ENCODE data around the gene KCNH8. TPM values are rescaled to one million over a fixed set of nuclear protein-coding genes. Genes with fewer than 3 reads are reported as not detected.

The KCNH8 gene
- total RNA-seq, 1 experiment from 2014 or later = not detected

GRCh38 chr3:19250959-19251610, 102.8 kb downstream of the KCNH8 start:
- no peak for DNase-seq (ENCODE audit: low read depth)

- DNase-seq (ENCODE audit: low read depth) = no peak
Measured at GRCh38 chr3:19254189-19254588, 105.9 kb downstream of the KCNH8 start.

GRCh38 chr3:19254784-19255338, 106.6 kb downstream of the KCNH8 start:
- DNase-seq (ENCODE audit: low read depth) = no peak

GRCh38 chr3:19256313-19256712, 108.0 kb downstream of the KCNH8 start:
- DNase-seq (ENCODE audit: low read depth) = no peak

- no peak for DNase-seq (ENCODE audit: low read depth)
Measured at GRCh38 chr3:19263606-19264005, 115.3 kb downstream of the KCNH8 start.

GRCh38 chr3:19264424-19264823, 116.1 kb downstream of the KCNH8 start:
- DNase-seq (ENCODE audit: low read depth) = no peak

GRCh38 chr3:19267040-19267439, 118.7 kb downstream of the KCNH8 start:
- no peak for DNase-seq (ENCODE audit: low read depth)

GRCh38 chr3:19270481-19270880, 122.2 kb downstream of the KCNH8 start:
- no peak for DNase-seq (ENCODE audit: low read depth)

- DNase-seq (ENCODE audit: low read depth) = no peak
Measured at GRCh38 chr3:19272296-19272695, 124.0 kb downstream of the KCNH8 start.

GRCh38 chr3:19273091-19273490, 124.8 kb downstream of the KCNH8 start:
- DNase-seq (ENCODE audit: low read depth) = no peak

GRCh38 chr3:19274576-19274975, 126.3 kb downstream of the KCNH8 start:
- DNase-seq (ENCODE audit: low read depth) = no peak

- DNase-seq (ENCODE audit: low read depth) = no peak
Measured at GRCh38 chr3:19284974-19285373, 136.7 kb downstream of the KCNH8 start.

- DNase-seq (ENCODE audit: low read depth) = no peak
Measured at GRCh38 chr3:19293295-19293694, 145.0 kb downstream of the KCNH8 start.

- no peak for DNase-seq (ENCODE audit: low read depth)
Measured at GRCh38 chr3:19295208-19295607, 146.9 kb downstream of the KCNH8 start.

- no peak for DNase-seq (ENCODE audit: low read depth)
Measured at GRCh38 chr3:19331931-19332330, 183.6 kb downstream of the KCNH8 start.

GRCh38 chr3:19334120-19334519, 185.8 kb downstream of the KCNH8 start:
- DNase-seq (ENCODE audit: low read depth) = no peak

- DNase-seq (ENCODE audit: low read depth) = no peak
Measured at GRCh38 chr3:19338769-19339168, 190.5 kb downstream of the KCNH8 start.

GRCh38 chr3:19342389-19342788, 194.1 kb downstream of the KCNH8 start:
- no peak for DNase-seq (ENCODE audit: low read depth)

GRCh38 chr3:19346759-19347158, 198.4 kb downstream of the KCNH8 start:
- DNase-seq (ENCODE audit: low read depth) = no peak

GRCh38 chr3:19347671-19348070, 199.4 kb downstream of the KCNH8 start:
- DNase-seq (ENCODE audit: low read depth) = no peak

GRCh38 chr3:19348500-19348899, 200.2 kb downstream of the KCNH8 start:
- no peak for DNase-seq (ENCODE audit: low read depth)

- DNase-seq (ENCODE audit: low read depth) = peak; percentile 2
Measured at GRCh38 chr3:19348941-19349564, 200.7 kb downstream of the KCNH8 start.

GRCh38 chr3:19357947-19358346, 209.6 kb downstream of the KCNH8 start:
- DNase-seq (ENCODE audit: low read depth) = no peak

All from LHCN-M2 (cell line).